HG03354 (cell line): Measurements from ENCODE around the gene EDEM1.

Experiments
- ATAC-seq: cut with Tn5 transposase; IDR thresholded peaks from one replicate; pipeline ENCODE4 v1.9.1; 2021; ENCODE audit warnings: mild to moderate bottlenecking; ENCODE audit not compliant: unreplicated experiment, poor library complexity, severe bottlenecking

Gene EDEM1

GRCh38 chr3:5258526-5258925 lies 71.0 kb downstream of the EDEM1 start:
- no peak for ATAC-seq

GRCh38 chr3:5260992-5261501 lies 73.5 kb downstream of the EDEM1 start:
- ATAC-seq, result no peak

DNA sequence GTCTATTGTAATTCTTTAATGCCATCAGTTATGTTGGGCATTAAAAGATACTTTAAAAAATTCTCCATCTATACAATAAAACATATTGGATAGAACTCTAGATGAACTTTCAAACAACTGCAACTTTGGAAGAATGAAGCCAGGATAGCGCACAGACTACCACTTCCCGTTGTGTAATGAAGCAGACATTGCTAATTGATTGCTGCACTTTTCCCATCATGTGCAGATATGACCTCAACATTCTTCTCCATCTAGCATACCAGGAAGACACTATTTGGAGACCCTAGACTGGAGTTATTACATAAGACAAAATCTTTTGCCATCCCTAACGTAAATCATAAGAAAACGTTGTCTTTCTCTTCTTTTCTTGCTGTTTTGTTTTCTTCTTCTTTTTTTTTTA lies 75.0 kb downstream of the EDEM1 start:
- no peak for ATAC-seq

DNA sequence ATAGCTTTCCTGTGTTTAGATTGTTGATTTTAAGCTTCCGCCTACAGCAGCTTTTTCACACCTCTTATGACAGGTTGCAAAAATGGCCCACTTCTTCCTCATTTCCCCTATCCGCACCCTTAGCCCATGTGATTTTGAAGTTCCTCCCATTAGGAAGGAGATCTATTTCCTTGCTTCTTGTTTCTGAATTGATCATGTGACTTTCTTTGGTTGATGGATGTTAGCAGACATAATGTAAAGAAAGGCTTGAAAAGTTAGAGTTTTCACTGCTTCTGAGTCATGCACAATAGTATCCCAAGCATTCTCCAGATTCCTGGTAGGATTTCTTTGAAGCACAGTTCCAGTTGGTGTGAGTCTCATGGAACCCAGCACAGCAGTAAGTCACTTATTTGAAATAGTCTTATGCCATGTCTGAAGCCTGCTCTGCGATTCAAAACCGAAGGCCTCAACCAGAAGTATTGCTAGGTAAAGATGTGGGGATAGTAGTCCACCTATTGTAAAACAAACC lies 76.6 kb downstream of the EDEM1 start:
- ATAC-seq, result no peak

DNA sequence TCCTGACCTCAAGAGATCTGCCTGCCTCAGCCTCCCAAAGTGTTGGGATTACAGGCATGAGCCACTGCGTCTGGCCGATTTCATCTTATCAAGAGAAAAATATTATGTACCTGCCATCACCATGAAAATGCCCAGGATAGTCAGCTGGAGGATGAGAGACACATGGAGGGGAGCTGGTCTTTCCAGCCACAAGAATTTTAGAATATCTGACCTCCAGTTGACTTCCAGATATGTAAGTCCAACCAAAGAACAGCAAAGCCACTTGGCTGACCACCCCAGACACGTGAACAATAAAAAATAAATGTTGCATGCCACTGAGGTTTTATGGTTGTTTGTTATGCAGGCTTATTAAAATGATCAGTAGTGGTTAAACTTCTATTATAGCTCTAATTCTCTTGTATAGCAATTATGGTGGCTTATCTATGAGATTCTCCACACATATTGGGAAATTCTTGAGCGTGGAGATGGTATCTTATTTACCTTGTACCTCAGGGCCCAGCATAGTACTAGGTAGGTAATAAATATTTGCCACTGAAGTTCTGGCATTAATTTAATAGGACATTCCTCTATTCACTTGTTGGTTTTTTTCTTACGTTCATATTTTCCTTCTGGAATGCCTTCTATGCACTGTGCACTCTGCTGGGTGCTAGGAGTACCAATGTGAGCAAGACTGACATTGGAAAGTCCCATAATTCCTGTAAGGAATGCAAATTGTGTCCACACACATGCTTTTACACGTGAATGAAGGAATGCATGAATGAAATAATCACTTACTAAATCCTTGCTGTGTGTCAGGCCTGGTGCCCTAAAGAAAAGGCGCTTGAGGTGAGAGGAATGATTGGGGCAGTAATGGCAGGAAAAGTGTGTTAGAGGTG lies 77.6 kb downstream of the EDEM1 start:
- no peak for ATAC-seq

DNA sequence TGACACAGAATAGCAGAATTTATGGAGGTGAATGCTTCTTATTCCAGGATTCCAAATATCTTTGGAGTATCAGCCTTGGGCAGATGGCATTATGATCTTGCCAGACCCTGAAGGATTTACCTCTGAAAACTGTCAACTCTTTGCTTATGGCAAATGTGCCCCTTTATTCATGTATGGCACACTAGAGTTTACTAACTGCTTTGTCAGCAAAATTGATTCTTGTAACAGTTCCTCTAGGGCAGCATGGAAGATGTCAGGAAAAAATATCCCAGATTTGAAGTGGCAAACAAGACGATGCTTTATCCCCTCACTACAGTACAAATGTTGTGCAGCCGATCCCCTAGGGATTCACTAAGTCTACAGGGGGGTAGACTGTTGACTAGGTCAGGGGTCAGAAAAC lies 79.7 kb downstream of the EDEM1 start:
- ATAC-seq, result no peak

DNA sequence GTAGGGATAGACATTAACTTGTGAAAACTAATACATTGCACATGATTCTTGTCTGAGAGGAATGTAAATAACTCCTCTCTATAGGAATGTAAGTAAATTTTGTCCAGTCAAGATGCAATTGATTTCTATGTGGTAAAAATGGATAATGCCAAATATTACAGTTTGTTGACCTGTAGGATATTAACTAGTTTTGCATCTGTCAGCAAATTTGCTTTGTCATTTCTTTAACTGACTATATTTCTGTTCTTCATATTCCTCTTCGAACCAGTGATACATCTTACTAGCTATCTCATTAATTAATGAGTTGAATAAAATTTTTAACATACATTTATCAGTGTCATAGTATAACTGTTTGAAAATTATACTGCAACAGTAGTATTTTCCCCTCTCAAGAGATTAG lies 80.4 kb downstream of the EDEM1 start:
- ATAC-seq, result no peak
